ENCODE measurements around the gene PLSCR3. TPM values are rescaled to one million over a fixed set of nuclear protein-coding genes. Genes with fewer than 3 reads are reported as not detected.

PLSCR3 gene
- total and polyA plus RNA-seq, 7 donors, result 13.9 to 20.5 (median 16.2) TPM

DNA sequence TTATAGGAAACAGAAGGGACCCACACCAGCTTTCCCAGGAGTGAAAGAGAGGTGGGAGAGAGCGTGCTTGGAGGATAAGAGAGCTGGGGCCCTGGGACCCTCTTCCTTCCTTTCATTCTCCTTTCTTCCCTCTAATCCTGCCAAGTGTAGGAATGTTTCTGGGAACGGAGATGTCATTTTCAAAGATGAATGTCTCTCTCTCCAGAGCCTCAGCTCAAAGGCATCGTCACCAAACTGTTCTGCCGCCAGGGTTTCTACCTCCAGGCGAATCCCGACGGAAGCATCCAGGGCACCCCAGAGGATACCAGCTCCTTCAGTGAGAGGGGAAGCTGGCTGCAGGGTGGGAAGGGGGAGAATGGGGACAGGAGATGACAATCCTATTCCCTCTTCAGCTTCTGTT, 46.9 kb upstream of the PLSCR3 start:
- intact Hi-C loops (cut with DNase I), result loop anchor here in 1 of 2 donors (2.0 to 5.0 kb wide), 2 partner anchors 38 to 44 kb away; partner anchors contain the start of gene ZBTB4
- H3K27me3 ChIP-seq (ENCODE audit: insufficient read depth in 3 of 3, low read length in 2 of 3), result no peaks in the 10 kb centered on the region
- TF ChIP-seq, protein P1, sequence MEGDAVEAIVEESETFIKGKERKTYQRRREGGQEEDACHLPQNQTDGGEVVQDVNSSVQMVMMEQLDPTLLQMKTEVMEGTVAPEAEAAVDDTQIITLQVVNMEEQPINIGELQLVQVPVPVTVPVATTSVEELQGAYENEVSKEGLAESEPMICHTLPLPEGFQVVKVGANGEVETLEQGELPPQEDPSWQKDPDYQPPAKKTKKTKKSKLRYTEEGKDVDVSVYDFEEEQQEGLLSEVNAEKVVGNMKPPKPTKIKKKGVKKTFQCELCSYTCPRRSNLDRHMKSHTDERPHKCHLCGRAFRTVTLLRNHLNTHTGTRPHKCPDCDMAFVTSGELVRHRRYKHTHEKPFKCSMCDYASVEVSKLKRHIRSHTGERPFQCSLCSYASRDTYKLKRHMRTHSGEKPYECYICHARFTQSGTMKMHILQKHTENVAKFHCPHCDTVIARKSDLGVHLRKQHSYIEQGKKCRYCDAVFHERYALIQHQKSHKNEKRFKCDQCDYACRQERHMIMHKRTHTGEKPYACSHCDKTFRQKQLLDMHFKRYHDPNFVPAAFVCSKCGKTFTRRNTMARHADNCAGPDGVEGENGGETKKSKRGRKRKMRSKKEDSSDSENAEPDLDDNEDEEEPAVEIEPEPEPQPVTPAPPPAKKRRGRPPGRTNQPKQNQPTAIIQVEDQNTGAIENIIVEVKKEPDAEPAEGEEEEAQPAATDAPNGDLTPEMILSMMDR (IDR thresholded peaks at IDR 0.05), result no peak
- peak overlapping the region; percentile 72 for H3K4me3 ChIP-seq
- no peak for DNase-seq
- H3K36me3 ChIP-seq (ENCODE audit: insufficient read depth in 1 of 2, low read depth in 1 of 2), result no peaks in the 10 kb centered on the region
- H3K27ac ChIP-seq, result peak overlapping the region; percentile 100
- H3K9me3 ChIP-seq, result no peaks in the 10 kb centered on the region
- H3K4me1 ChIP-seq, result peaks cover 48% of the 10 kb centered on the region
- WGBS, 3 donors, result 56 to 71% (median 63%) methylated on average over 7 of the region's 7 CpGs
- no peak for ATAC-seq

DNA sequence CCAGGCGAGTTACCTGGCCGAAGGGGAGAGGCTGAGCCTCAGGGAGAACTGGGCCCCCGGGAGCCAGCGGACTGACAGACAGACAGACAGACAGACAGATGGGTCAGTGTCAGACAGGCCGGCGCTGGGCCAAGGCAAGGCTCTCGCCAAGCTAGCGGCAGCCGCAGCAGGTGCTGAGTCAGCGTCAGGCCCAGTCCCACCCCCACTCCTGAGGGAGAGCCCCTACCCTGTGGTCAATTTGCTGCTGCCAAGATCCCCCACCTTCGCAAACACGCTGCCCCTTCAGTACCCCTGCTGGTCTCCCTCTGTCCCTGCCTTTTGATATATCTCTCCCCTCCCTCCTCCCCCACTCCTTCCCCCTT, 46.5 kb upstream of the PLSCR3 start:
- Histone ChIP-seq H3K27me3 (ENCODE audit: insufficient read depth in 3 of 3, low read length in 2 of 3) (no peaks in the 10 kb centered on the region), H3K9me3 (no peaks in the 10 kb centered on the region), H3K36me3 (ENCODE audit: insufficient read depth in 1 of 2, low read depth in 1 of 2) (no peaks in the 10 kb centered on the region), H3K4me1 (peaks cover 50% of the 10 kb centered on the region), H3K4me3 (peak overlapping the region; percentile 72), H3K27ac (peak overlapping the region; percentile 100)
- DNase-seq, result peak; percentile 85 to 88
- WGBS, 3 donors, result 5 to 10% (median 7%) methylated on average over 12 of the region's 12 CpGs
- intact Hi-C loops (cut with DNase I), result loop anchor here (1.0 to 5.0 kb wide), 3 partner anchors 38 to 44 kb away; partner anchors contain the start of genes POLR2A (in 1 of the 2) and ZBTB4 (in 1 of the 2)
- ATAC-seq, result peak; percentile 31 to 50 (median 36)
- TF ChIP-seq, protein P1 (IDR thresholded peaks at IDR 0.05), result no peak

DNA sequence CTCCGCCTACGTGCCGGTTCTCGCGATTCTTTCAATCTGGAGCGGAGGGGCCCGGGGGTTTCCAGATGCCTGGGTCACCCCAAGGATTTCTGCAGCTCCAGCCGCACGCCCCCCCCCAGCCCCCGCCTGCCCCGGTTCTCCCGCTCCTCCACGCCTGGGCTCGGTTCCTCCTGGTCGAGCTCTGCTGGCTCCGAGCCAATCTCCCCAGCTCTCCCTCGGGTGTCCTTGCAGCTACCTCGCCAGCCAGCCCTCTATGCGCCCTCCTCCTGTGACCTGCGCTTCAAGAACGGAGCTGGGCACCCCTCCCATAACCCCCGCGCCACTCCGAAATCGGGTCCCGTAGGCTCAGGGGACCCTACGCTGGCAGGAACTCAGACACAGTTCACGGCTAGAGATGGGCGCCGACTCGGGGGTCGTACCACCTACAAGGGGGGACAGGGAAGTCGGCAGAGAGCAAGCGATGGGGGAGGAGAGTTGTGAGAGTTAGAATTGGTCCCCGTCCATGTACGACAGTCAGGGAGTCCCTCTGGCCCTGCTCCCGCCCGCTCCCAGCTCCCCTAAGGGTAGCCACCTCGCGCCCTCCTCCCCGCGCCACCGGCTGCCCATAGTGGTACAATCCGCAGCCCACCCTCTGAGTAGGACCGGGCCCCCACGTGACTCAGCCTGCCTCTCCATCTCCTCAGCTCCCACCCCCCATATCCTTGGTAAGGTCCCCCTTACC, 45.9 kb upstream of the PLSCR3 start:
- 2 to 3% (median 3%) methylated on average over 43 to 46 of the region's 46 CpGs for WGBS, 3 donors
- Histone ChIP-seq H3K9me3 (no peaks in the 10 kb centered on the region), H3K4me3 (peak overlapping the region; percentile 72), H3K27me3 (ENCODE audit: insufficient read depth in 3 of 3, low read length in 2 of 3) (no peaks in the 10 kb centered on the region), H3K36me3 (ENCODE audit: insufficient read depth in 1 of 2, low read depth in 1 of 2) (no peaks in the 10 kb centered on the region), H3K27ac (peak overlapping the region; percentile 100), H3K4me1 (peaks cover 54% of the 10 kb centered on the region)
- ATAC-seq, result peak in 3 of 4 donors; percentile 6 to 18 (median 9)
- intact Hi-C loops (cut with DNase I), result loop anchor here (1.0 to 5.0 kb wide), 3 partner anchors 39 to 44 kb away; partner anchors contain the start of genes POLR2A (in 1 of the 2) and ZBTB4 (in 1 of the 2)
- DNase-seq, result peak; percentile 73 to 86
- TF ChIP-seq, protein P1 (IDR thresholded peaks at IDR 0.05), result no peak

DNA sequence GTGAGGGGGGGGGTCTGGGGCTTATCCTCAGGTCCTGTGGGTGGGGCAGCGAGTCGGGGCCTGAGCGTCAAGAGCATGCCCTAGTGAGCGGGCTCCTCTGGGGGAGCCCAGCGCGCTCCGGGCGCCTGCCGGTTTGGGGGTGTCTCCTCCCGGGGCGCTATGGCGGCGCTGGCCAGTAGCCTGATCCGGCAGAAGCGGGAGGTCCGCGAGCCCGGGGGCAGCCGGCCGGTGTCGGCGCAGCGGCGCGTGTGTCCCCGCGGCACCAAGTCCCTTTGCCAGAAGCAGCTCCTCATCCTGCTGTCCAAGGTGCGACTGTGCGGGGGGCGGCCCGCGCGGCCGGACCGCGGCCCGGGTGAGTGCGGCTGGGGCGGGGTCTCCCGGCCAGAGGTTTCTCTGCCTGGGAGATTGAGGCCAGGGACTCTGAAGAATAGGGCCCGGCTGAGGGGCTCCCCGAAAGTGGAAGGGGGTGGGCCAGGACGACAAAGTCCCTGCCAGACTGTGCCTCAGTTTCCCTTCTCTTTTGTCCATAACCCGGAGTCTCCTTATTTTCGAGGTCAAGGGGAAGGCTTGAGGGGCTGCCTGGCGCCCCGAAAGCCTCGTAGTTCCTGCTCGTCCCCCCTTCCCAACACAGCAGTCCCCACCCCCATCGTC, 45.3 kb upstream of the PLSCR3 start, which contains the start of gene FGF11:
TSS of gene FGF11 (plus strand) at position 51 of the 651 bp plus-strand sequence. CDS start at position 160, 109 bp downstream.
- ATAC-seq, result no peak
- peak within 1 kb of the TSS; percentile 72 for H3K4me3 ChIP-seq
- TF ChIP-seq, protein P1 (IDR thresholded peaks at IDR 0.05), result no peak
- H3K36me3 ChIP-seq (ENCODE audit: insufficient read depth in 1 of 2, low read depth in 1 of 2), result no peaks in the 10 kb centered on the region
- H3K27ac ChIP-seq, result peak within 1 kb of the TSS; percentile 100
- H3K27me3 ChIP-seq (ENCODE audit: insufficient read depth in 3 of 3, low read length in 2 of 3), result no peaks in the 10 kb centered on the region
- H3K4me1 ChIP-seq, result peaks cover 54% of the 10 kb centered on the region
- 5 to 9% (median 8%) methylated on average over 35 to 50 of the region's 50 CpGs for WGBS, 3 donors
- H3K9me3 ChIP-seq, result no peaks in the 10 kb centered on the region
- intact Hi-C loops (cut with DNase I), result loop anchor here (1.0 to 10.0 kb wide), 9 partner anchors 39 to 245 kb away; partner anchors contain the start of genes KCTD11 (in 2 of the 2), SENP3 (in 2 of the 2), POLR2A (in 1 of the 2) and SLC35G6 (in 1 of the 2)
- no peak for DNase-seq
